Nephron (organoid): ENCODE measurements around the gene TPD52L2.

Source experiments
- H3K27ac Mint-ChIP-seq, 3 experiments: 2 replicates each; pipeline ENCODE4 v1.8.0; 2020; ENCODE audit warnings: mixed read lengths in 3 of 3, mild to moderate bottlenecking in 2 of 3, moderate library complexity in 1 of 3
- H3K27me3 Mint-ChIP-seq: 2 replicates; pipeline ENCODE4 v1.8.0; 2021; ENCODE audit warnings: low read depth, mild to moderate bottlenecking, moderate library complexity, mixed read lengths
- H3K36me3 Mint-ChIP-seq: 2 replicates; pipeline ENCODE4 v1.8.0; 2020; ENCODE audit warnings: low read depth, mixed read lengths
- H3K4me1 Mint-ChIP-seq: 2 replicates; pipeline ENCODE4 v1.8.0; 2020; ENCODE audit warnings: mixed read lengths
- H3K4me3 Mint-ChIP-seq, 3 experiments: 2 replicates each; pipeline ENCODE4 v1.8.0; 2020; ENCODE audit warnings: mild to moderate bottlenecking in 3 of 3, mixed read lengths in 3 of 3, moderate library complexity in 2 of 3
- H3K9me3 Mint-ChIP-seq: 2 replicates; pipeline ENCODE4 v1.8.0; 2020; ENCODE audit warnings: mixed read lengths
- TF ChIP-seq, protein P1 (sequence below), 3 experiments: fragments of 200-600 bp; sonication (generic); IDR thresholded peaks; one replicate each; pipeline ENCODE4 v1.5.0; 2021; ENCODE audit warnings: antibody characterized with exemption in 3 of 3; ENCODE audit not compliant: unreplicated experiment in 3 of 3

The TPD52L2 gene

DNA sequence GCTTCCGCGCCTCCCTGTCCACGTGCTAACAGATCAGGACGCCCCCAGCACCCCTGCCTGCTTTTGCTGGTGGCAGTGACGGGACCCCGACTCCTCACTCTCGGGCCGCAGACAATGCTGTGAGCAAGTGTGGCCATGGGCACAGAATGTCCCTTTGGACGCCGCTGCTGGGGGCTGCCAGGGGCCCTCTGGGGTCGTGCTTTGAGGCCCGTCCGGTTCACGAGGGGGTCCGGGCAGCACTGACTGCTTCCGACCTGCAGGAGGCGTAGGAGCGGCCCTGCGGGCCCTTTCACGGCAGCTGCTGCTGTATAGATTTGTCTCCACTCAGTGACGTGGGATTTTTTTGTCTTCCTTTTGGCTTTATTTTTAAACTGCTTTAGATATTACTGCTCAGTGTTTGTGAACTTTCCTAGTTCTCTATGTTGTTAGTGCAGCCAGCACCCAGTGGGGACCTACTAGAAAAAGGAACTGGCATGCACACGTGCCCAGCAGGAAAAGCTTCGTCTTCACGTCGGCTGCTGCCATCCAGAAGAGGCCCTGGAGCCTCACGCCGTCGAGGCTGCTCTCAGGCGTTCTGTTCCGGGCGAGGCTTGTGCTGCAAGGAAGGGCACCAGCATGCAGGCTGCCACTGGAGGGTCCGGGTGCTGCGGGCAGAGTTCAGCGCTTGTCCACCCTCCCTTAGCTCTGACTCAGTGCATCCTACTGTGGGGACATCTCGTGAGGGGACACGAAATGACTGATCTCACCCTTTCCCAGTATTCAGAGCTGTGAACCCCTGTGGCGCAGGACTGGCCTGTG is 69.4 kb downstream of the TPD52L2 start:
- H3K4me1 Mint-ChIP-seq = peaks cover 5% of the 10 kb centered on the region
- no peak overlapping the region for H3K4me3 Mint-ChIP-seq
- no peaks in the 10 kb centered on the region for H3K9me3 Mint-ChIP-seq
- peaks cover 54% of the 10 kb centered on the region for H3K36me3 Mint-ChIP-seq
- TF ChIP-seq, protein P1, sequence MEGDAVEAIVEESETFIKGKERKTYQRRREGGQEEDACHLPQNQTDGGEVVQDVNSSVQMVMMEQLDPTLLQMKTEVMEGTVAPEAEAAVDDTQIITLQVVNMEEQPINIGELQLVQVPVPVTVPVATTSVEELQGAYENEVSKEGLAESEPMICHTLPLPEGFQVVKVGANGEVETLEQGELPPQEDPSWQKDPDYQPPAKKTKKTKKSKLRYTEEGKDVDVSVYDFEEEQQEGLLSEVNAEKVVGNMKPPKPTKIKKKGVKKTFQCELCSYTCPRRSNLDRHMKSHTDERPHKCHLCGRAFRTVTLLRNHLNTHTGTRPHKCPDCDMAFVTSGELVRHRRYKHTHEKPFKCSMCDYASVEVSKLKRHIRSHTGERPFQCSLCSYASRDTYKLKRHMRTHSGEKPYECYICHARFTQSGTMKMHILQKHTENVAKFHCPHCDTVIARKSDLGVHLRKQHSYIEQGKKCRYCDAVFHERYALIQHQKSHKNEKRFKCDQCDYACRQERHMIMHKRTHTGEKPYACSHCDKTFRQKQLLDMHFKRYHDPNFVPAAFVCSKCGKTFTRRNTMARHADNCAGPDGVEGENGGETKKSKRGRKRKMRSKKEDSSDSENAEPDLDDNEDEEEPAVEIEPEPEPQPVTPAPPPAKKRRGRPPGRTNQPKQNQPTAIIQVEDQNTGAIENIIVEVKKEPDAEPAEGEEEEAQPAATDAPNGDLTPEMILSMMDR (IDR thresholded peaks at IDR 0.05; ENCODE audit: unreplicated experiment in 3 of 3) = peak; percentile 24 to 44 (median 33)
- H3K27ac Mint-ChIP-seq = no peak overlapping the region
- no peaks in the 10 kb centered on the region for H3K27me3 Mint-ChIP-seq

DNA sequence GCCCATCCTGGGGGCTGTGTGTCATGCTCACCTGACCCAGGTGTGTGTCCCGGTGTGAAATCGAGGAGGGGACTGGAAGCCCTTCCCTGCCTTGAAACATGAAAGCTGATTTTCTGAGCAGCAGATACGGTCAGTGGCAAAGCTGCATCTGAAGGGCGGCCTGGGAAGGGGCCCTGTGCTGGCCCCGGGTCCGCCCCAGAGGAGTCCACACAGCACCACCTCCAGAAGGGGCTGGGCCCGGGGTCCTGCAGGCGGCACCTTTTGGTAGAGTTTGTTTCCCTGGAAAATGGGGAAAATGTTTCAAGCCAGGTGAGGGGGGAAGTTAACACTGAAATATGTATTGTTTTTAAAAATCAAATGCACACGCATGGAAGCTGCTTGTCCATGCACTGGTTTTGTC is 70.4 kb downstream of the TPD52L2 start:
- Mint-ChIP-seq H3K36me3 (peaks cover 48% of the 10 kb centered on the region), H3K27ac (no peak overlapping the region), H3K27me3 (no peaks in the 10 kb centered on the region), H3K9me3 (no peaks in the 10 kb centered on the region), H3K4me3 (no peak overlapping the region), H3K4me1 (peaks cover 5% of the 10 kb centered on the region)
- TF ChIP-seq, protein P1 (IDR thresholded peaks at IDR 0.05; ENCODE audit: unreplicated experiment in 3 of 3) = no peak

- no peaks in the 10 kb centered on the region for H3K9me3 Mint-ChIP-seq
- peaks cover 36% of the 10 kb centered on the region for H3K36me3 Mint-ChIP-seq
- H3K27ac Mint-ChIP-seq = no peak overlapping the region
- TF ChIP-seq, protein P1 (IDR thresholded peaks at IDR 0.05; ENCODE audit: unreplicated experiment in 3 of 3) = no peak
- H3K4me3 Mint-ChIP-seq = no peak overlapping the region
- peaks cover 5% of the 10 kb centered on the region for H3K4me1 Mint-ChIP-seq
- no peaks in the 10 kb centered on the region for H3K27me3 Mint-ChIP-seq
Measured at GRCh38 chr20:63937596-63937995, 72.5 kb downstream of the TPD52L2 start.

- H3K4me1 Mint-ChIP-seq = peaks cover 4% of the 10 kb centered on the region
- TF ChIP-seq, protein P1 (IDR thresholded peaks at IDR 0.05; ENCODE audit: unreplicated experiment in 3 of 3) = no peak
- peaks cover 37% of the 10 kb centered on the region for H3K36me3 Mint-ChIP-seq
- no peak overlapping the region for H3K27ac Mint-ChIP-seq
- no peak overlapping the region for H3K4me3 Mint-ChIP-seq
- no peaks in the 10 kb centered on the region for H3K9me3 Mint-ChIP-seq
- H3K27me3 Mint-ChIP-seq = no peaks in the 10 kb centered on the region
Measured at GRCh38 chr20:63939061-63939935, 74.2 kb downstream of the TPD52L2 start.

- no peak overlapping the region for H3K27ac Mint-ChIP-seq
- no peak overlapping the region for H3K4me3 Mint-ChIP-seq
- TF ChIP-seq, protein P1 (IDR thresholded peaks at IDR 0.05; ENCODE audit: unreplicated experiment in 3 of 3) = no peak
- no peaks in the 10 kb centered on the region for H3K27me3 Mint-ChIP-seq
- H3K9me3 Mint-ChIP-seq = no peaks in the 10 kb centered on the region
- H3K36me3 Mint-ChIP-seq = peaks cover 30% of the 10 kb centered on the region
- no peaks in the 10 kb centered on the region for H3K4me1 Mint-ChIP-seq
Measured at GRCh38 chr20:63940071-63940471, 75.0 kb downstream of the TPD52L2 start.
